RPMI7951 (cell line): ENCODE results near the gene FMO1. TPM values are rescaled to one million over a fixed set of nuclear protein-coding genes. Genes with fewer than 3 reads are reported as not detected.
"Not testable (repeated sequence)": the region's sequence is repeated elsewhere in the genome, so short reads cannot be mapped to it uniquely, and the experiment has no call there.

ENCODE experiments used
- DNase-seq: peaks from one replicate; pipeline ENCODE4 v3.0.0-alpha.2; 2012; ENCODE audit warnings: low read depth
- total RNA-seq: library from RNA; depleted of rRNA; stranded (reverse); fragments of >200 nt; shearing (Covaris generic); gene quantifications from 2 replicates; pipeline ENCODE4 v1.2.3, GENCODE V29; 2014; rRNA removed

FMO1 gene
- total RNA-seq: 0.10 and 0.12 TPM in 2 replicates

DNA sequence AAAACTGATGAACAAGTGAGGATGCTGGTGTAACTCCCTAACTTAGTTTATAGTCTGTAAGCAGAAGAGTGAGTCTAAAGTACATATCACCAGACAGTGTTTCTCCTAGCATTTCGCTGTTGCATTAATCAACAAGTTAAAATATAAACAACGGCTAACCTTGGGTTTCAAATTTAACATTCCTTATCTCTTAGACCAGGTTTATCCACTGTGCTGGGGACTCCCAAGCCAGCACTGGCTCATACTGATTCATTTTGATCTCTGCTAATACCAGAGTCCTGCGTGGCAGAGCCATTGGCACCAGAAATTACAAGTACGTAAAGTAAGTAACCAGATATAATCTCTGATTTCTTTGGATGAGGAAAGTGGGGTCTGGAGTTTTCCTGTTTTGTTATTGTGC lies at the start of gene FMO1:
TSS of gene FMO1 (plus strand) at position 193 of the 400 bp plus-strand sequence. CDS start 9,594 bp downstream, outside the sequence.
- no peak for DNase-seq

- DNase-seq: no peak
Observed at GRCh38 chr1:171204296-171204695, 44.0 kb upstream of the FMO1 start.

DNA sequence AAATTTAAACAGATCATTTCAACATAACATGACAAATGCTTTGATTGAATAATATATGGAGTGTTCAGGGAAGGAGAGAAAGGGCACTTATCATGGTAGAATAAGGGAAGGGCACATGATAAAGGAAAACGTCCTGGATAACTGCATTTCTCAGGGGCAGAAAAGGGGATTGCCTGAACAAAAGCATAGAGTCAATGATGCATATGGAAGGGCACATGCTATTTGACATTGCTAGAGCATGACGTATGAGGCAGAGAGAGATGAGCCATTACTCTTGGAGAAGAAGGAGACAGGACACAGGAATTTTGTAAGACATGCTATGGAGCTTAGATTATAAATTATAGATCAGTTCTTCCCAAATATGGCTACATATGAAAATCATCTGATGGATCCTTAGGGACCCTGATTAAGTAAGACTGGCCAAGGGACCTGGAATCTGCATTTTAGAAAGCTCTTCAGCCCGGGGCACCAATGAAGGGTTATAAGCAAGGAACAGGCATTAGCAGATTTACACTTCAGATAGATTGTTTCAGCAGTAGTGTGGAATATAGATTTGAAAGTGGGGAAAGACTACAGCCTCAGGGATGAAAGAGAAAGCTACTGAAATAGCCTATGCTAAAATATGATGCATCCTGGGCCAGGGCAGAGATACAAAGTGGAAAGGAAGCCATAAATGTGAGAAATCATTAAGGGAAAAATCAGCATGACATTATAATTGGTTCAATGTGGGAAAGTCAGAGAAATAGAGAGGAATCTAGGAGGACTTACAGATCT lies 41.9 kb upstream of the FMO1 start:
- DNase-seq: no peak

DNA sequence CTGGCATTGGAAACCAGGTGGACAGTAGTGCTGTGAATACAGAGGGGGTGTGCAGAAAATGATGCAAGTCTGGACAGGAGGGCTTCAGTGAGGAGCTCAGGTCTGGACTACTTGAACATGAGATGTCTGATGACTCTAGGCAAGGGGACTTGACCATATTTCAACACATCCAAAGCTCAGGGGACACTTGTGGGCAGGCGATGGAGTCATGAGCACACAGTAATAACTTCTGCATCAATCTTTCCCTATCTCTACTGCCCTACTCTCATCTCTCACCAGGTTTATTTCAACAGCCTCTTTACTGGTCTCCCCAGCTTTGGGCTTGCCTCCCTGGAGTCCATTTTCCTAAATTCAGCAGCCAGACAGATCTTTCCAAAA lies 41.3 kb upstream of the FMO1 start:
- no peak for DNase-seq

DNA sequence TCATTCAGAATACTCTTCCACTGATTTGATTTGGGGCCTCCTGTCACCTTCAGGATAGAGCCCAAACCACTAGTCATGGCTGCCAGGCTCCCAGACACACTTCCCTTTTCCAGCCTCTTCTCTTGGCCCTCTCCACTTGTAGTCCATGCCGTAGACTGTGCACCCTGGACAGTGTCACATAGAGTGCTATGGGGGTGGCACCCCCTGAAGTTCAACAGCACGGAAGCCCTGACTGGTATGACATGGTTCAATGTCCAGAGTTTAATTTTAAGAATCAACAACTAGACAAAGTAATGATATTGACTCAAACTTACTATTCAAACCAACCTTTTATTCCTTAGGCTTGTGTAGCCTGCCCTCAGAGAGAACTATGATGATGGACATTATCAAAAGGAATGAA lies 40.9 kb upstream of the FMO1 start:
- DNase-seq: no peak

GRCh38 chr1:171210355-171210754 lies 37.9 kb upstream of the FMO1 start:
- no peak for DNase-seq

DNA sequence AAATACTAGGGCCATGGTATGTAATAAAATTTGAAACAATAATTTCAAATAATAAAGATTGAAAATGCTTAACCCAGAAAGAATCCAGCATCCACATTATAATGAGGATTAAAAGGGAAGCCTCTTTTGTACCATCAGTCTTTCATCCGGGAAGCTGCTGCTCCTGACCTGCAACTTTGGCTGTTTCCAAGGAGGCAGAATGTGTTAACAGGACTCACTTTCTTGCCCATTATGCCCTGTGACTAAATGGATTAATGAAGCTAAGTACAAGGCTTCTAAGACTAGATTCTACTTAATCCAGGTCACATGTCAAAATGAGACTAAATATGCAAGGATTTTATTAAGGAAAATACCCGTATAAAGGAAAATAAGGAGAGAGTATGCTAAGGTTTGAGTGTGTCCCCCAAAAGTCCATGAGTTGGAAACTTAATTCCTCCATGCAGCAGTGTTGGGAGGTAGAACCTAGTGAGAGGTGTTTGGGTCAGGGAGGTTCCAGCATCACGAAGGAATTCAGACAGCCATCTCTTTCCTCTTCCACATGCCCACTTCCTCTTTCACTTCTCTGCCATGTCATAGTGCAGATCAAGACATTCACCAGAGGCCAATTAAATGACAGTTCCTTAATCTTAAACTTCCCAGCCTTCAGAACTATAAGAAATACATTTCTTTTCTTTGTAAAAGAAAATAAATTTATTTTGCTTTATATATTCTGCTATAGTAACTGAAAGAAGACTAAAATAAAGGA lies 35.5 kb upstream of the FMO1 start:
- DNase-seq: no peak

- no peak for DNase-seq
Observed at GRCh38 chr1:171213559-171214454, 34.5 kb upstream of the FMO1 start.

DNA sequence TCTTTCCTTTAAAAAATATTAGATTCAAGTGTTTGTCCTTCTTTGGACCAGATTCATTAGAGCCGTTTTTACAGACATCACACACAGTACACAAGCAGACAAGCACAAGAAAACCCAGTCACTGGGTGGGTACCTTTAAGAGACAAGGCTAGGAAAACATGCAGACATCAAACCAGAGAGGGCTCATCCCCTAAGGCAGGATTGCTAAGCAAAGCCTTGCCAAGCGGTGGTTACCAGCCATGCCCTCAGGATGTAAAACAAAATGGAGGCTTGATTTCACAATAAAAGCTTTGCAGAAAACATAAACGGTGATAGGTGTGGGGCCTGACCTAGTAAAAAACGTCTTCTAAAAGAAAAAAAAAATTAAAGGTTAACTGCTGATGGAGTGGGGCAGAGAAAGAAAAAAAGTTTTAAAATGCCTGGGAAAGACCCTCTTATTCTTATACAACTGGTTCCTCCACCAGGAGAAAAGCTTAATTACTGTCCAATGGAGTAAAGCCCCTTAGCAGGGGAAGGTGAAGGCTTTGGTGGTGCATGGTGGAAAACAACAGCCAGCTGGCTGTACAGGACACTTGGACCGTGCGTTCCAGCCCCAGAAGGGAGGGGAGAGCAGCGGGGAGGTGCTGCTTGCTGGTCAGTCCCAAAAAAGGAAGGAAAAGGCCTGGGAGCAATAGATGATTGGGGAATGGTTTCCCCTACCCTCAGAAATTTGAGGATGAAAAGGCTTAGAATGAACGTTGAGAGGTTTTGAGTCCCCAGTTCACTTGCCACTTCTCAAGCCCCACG lies 30.4 kb upstream of the FMO1 start:
- DNase-seq: peak; percentile 80

DNA sequence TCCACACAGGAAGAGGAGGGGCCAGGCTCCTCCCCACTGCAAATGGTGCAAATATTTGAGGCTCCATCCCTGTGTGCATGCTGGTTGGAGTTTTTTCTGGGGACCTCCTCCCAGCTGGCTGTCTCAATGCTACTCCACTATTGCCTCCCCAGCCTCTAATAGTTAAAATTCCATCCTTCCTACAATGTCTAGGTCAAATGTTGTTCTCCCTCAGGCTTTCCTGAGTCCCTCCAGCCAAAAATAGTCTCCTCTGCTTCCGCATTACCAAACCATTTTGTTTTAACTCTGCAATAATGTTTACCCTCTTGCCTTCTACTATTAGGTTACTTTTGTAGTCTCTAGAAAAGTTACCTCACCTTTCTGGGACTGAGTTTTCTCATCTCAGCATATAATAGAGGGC lies 29.6 kb upstream of the FMO1 start:
- DNase-seq: peak; percentile 66

DNA sequence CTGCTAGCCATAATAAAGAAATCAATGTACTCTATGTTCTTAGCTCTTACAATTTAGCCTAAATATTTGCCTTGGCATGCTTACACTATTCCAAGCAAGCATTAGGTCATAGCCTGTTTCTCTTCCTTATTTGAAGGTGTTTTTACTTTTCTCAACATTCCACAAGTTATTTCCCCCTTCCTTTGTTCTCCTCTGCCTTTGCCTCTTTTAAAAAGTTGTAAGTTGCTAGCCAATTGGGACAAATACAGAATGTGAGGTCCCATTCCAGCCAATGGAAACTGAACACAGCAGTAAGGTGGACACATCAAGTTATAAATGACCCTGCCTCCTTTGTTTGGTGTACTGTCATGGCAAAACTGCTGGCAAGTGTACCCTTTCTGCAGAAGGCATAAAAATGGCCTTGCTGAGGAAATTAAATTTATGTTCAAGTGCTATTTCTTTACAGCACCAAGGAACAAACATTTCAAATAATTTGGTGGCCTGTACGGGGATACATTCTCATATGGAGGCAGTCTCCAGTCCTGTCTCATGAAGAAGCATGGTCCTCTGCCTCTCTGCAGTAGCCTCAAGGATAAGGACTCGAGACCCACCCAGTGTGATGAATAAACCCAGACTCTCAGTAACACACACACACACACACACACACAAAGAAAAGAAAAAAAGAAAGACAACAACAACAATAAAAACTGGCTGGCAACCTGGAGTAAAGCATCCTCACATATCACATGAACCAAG lies 28.8 kb upstream of the FMO1 start:
- peak; percentile 35 for DNase-seq

DNA sequence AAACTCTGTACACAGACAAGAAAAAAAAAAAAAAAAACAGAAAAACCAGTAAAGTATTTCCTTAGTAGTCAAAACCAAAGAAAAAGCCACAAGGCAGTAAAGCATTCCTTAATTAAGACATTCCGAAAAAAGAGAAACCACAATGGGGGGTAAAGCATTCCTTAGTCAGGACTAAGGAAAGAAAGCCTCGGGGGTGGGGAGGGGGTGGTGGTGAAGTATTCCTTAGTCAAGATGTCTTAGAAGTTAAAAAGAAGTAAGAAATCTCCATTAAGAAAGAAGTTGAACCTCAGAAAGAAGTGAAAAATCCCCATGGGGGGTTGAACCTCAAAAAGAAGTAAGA lies 28.2 kb upstream of the FMO1 start:
- DNase-seq: peak; percentile 91

GRCh38 chr1:171220581-171221054 lies 27.7 kb upstream of the FMO1 start:
- DNase-seq: peak; percentile 83

DNA sequence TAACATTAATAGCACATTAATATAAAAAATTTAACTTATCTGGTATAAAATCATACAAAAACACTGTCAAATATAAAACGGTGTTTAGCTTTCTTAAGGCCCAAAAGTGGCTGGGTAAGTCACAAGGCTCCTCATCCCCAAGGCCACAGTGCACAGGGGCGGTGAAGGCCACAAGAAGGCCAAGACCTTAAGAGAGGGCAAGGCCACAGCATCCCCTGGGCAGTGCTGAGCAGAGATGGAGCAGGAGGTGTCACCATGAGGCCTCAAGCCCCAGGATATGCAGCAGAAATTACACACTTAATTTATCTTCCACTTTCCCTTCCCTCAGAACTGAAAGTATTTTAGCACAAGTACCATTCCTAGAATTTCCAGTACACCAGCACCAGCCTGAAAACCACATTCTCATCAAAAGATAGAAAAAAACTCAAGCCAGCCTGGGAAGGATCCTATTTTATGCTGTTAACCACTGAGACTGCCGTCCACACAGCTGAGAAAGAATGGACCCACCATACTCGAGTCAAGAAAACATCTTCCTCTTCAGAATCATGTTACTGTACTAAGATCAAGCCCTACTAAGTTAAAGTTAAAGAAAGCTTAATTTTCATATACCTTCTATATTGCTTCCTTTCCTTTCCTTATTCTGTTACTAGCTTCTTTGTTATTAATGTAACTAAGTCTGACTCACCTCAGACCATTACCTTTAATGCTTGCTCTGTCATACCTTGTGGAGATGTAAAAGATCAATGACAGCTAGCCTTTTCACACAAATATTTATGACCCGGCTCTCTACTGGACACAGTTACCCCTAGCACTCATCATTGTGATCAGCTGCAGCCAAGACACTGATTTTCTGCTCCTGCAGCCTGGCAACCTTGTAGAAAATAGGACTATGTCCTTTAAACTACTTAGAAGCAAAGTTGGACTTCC lies 26.4 kb upstream of the FMO1 start:
- peak; percentile 83 for DNase-seq

- peak; percentile 57 for DNase-seq
Observed at GRCh38 chr1:171222936-171223335, 25.4 kb upstream of the FMO1 start.

- not testable (repeated sequence) for DNase-seq
Observed at GRCh38 chr1:171224257-171224656, 24.0 kb upstream of the FMO1 start.

DNA sequence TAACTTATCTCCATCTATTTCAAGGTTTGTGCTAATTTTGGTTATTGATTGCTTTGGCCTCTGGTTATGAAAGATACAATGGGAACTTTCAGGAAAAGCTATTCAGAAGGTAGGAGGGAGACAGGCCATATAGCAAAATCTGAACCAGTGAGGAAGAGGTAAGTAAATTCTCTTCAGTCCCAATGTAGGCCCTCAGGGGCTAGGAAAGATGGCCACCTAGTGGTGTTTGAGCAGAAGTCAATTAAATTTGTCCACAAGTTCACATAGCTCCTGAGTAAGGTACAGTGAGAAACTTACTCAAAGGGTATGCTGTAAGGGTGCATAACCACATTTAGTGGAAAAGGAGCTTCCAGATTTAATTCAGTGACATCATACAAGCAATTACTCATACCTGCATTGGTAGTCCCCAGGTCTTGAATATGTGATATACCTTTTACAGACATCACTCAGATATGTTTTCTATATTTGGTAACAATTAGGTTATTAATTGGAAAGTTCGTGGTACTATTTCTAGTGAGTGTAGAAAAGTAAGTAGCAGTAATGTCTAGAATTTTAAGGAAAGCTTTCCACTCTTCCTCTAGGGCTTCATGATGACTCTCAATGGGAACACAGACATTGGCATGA lies 21.4 kb upstream of the FMO1 start:
- DNase-seq: peak; percentile 72

- DNase-seq: no peak
Observed at GRCh38 chr1:171231326-171231725, 17.0 kb upstream of the FMO1 start.

GRCh38 chr1:171233183-171233582 lies 15.1 kb upstream of the FMO1 start:
- DNase-seq: peak; percentile 16
